Tibial nerve (tissue), 4 donors: ENCODE data around the gene IGFBP1.
"Not testable (repeated sequence)": the region's sequence is repeated elsewhere in the genome, so short reads cannot be mapped to it uniquely, and the experiment has no call there.

Source experiments
- EP300 ChIP-seq, 2 donors: sonication (generic); formaldehyde crosslinking; IDR thresholded peaks; one replicate each; pipeline ENCODE4 v1.6.1; 2017; ENCODE audit warnings: antibody characterized with exemption in 2 of 2, mild to moderate bottlenecking in 1 of 2
- POLR2A ChIP-seq, 2 donors: fragments of 450-650 bp; IDR thresholded peaks; one replicate each; pipeline ENCODE4 v1.6.1; 2017; ENCODE audit warnings: antibody characterized with exemption in 2 of 2, mild to moderate bottlenecking in 2 of 2, moderate library complexity in 2 of 2
- TF ChIP-seq, protein P1 (sequence below), 5 experiments: fragments of 200-600 bp in 3 of 5; fragments of 450-650 bp in 2 of 5; sonication (generic) in 3 of 5; IDR thresholded peaks; one replicate each; pipeline ENCODE4 v1.5.1; 2016 to 2019; ENCODE audit warnings: antibody characterized with exemption in 5 of 5, mild to moderate bottlenecking in 3 of 5, moderate library complexity in 2 of 5

DNA sequence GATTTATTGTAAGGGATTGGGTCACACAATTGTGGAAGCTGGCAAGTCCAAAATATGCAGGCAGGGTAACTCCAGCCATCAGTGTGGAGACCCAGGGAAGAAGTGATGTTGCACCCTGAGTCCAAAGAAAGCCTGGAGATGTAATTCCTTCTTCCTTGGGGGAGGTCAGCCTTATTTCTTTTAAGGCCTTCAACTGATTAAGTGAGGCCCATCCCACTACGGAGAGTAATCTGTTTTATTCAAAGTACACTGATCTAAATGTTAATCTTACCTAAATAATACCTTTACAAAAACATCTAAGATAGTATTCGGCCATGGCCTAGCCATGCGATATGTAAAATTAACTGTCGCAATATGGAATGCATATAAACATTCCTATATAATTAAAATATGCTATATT lies 31.4 kb upstream of the IGFBP1 start:
- TF ChIP-seq, protein P1, sequence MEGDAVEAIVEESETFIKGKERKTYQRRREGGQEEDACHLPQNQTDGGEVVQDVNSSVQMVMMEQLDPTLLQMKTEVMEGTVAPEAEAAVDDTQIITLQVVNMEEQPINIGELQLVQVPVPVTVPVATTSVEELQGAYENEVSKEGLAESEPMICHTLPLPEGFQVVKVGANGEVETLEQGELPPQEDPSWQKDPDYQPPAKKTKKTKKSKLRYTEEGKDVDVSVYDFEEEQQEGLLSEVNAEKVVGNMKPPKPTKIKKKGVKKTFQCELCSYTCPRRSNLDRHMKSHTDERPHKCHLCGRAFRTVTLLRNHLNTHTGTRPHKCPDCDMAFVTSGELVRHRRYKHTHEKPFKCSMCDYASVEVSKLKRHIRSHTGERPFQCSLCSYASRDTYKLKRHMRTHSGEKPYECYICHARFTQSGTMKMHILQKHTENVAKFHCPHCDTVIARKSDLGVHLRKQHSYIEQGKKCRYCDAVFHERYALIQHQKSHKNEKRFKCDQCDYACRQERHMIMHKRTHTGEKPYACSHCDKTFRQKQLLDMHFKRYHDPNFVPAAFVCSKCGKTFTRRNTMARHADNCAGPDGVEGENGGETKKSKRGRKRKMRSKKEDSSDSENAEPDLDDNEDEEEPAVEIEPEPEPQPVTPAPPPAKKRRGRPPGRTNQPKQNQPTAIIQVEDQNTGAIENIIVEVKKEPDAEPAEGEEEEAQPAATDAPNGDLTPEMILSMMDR (IDR thresholded peaks at IDR 0.05) = not testable (repeated sequence)
- TF ChIP-seq EP300, POLR2A (IDR thresholded peaks at IDR 0.05): not testable (repeated sequence)
